HK-2 (cell line): ENCODE results near the gene HERC6.
"Not testable (repeated sequence)": the region's sequence is repeated elsewhere in the genome, so short reads cannot be mapped to it uniquely, and the experiment has no call there.

ENCODE experiments used
- DNase-seq: peaks from one replicate; pipeline ENCODE4 v3.0.0-alpha.2; 2018; ENCODE audit not compliant: unreplicated experiment

HERC6 gene

GRCh38 chr4:88447371-88448095 lies 68.9 kb downstream of the HERC6 start:
- DNase-seq, result no peak

GRCh38 chr4:88448211-88448765 lies 69.6 kb downstream of the HERC6 start:
- not testable (repeated sequence) for DNase-seq

- DNase-seq, result no peak
Measured at GRCh38 chr4:88448889-88449288, 70.2 kb downstream of the HERC6 start.

GRCh38 chr4:88449290-88449689 lies 70.6 kb downstream of the HERC6 start:
- DNase-seq, result no peak

GRCh38 chr4:88451205-88451604 lies 72.6 kb downstream of the HERC6 start:
- no peak for DNase-seq

- DNase-seq, result no peak
Measured at GRCh38 chr4:88452912-88453311, 74.3 kb downstream of the HERC6 start.

GRCh38 chr4:88456670-88457306 lies 78.1 kb downstream of the HERC6 start, which contains the start of gene HERC5:
HERC5 (plus strand) TSS chr4:88457119; CDS start chr4:88457270, 151 bp downstream.
- DNase-seq, result peak; percentile 88

- no peak for DNase-seq
Measured at GRCh38 chr4:88457307-88458103, 78.9 kb downstream of the HERC6 start.

- DNase-seq, result no peak
Measured at GRCh38 chr4:88458104-88458740, 79.6 kb downstream of the HERC6 start.

GRCh38 chr4:88465653-88466192 lies 87.1 kb downstream of the HERC6 start:
- no peak for DNase-seq

- DNase-seq, result no peak
Measured at GRCh38 chr4:88467392-88467791, 88.7 kb downstream of the HERC6 start.

GRCh38 chr4:88477229-88477860 lies 98.7 kb downstream of the HERC6 start:
- DNase-seq, result no peak

GRCh38 chr4:88478247-88478646 lies 99.6 kb downstream of the HERC6 start:
- DNase-seq, result no peak

- no peak for DNase-seq
Measured at GRCh38 chr4:88481537-88481936, 102.9 kb downstream of the HERC6 start.

- DNase-seq, result no peak
Measured at GRCh38 chr4:88489100-88489761, 110.6 kb downstream of the HERC6 start.
